K562 (cell line): ENCODE measurements around the gene AQP1. TPM values are rescaled to one million over a fixed set of nuclear protein-coding genes. Genes with fewer than 3 reads are reported as not detected.

Experiments
- ATF6 ChIP-seq: sonication (generic); formaldehyde crosslinking; IDR thresholded peaks from 2 replicates; pipeline ENCODE4 v1.4.0; 2020; ENCODE audit warnings: mild to moderate bottlenecking, missing genetic modification reagents
- BCOR ChIP-seq: fragments of 450-650 bp; IDR thresholded peaks from 2 replicates; pipeline ENCODE4 v1.6.1; 2016
- EHMT2 ChIP-seq: fragments of 450-650 bp; IDR thresholded peaks from 2 replicates; pipeline ENCODE4 v1.6.1; 2018; ENCODE audit warnings: antibody characterized with exemption
- GATA2 ChIP-seq: sonication (generic); formaldehyde crosslinking; IDR thresholded peaks from 2 replicates; pipeline ENCODE4 v1.4.0; 2020; ENCODE audit warnings: mild to moderate bottlenecking, missing genetic modification reagents
- KLF16 ChIP-seq: IDR thresholded peaks from 2 replicates; pipeline ENCODE4 v1.6.1; 2016; ENCODE audit warnings: antibody characterized with exemption
- MITF ChIP-seq: IDR thresholded peaks from 2 replicates; pipeline ENCODE4 v1.6.1; 2014; ENCODE audit warnings: antibody characterized with exemption
- PTTG1 ChIP-seq: fragments of 450-650 bp; IDR thresholded peaks from 2 replicates; pipeline ENCODE4 v1.6.1; 2016; ENCODE audit warnings: low read depth, mild to moderate bottlenecking, missing genetic modification characterization, missing compliant biosample characterization
- ZHX1 ChIP-seq: fragments of 150-350 bp; conservative IDR thresholded peaks from 2 replicates; pipeline ENCODE4 v1.6.1; 2014; ENCODE audit warnings: low read length
- ZNF277 ChIP-seq: fragments of 250-450 bp; sonication (Bioruptor Pico); IDR thresholded peaks from 2 replicates; pipeline ENCODE4 v1.8.0; 2022; ENCODE audit warnings: inconsistent platforms, mild to moderate bottlenecking, moderate library complexity, borderline replicate concordance
- ZNF717 ChIP-seq: fragments of 250-450 bp; sonication (Bioruptor Pico); IDR thresholded peaks from 2 replicates; pipeline ENCODE4 v1.5.0; 2021
- polyA plus RNA-seq, 8 experiments: library from polyadenylated mRNA; depleted of rRNA in 4 of 8; stranded (reverse) in 5 of 8; unstranded in 3 of 8; fragments of >200 nt; fragmentation: Nextera tagmentation in 2 of 8; fragmentation: Illumina TruSeq in 1 of 8; extraction: Ambion mirVana in 2 of 8; extraction: Trizol in 1 of 8; gene quantifications; 2 replicates each; pipeline versions ENCODE4 v1.2.1 to v1.2.3, GENCODE V29; 2011 to 2014; ENCODE audit warnings: inconsistent platforms in 1 of 8, missing spikeins in 1 of 8
- total RNA-seq, 7 experiments: library from RNA; depleted of rRNA in 6 of 7; stranded (reverse); fragments of >200 nt in 6 of 7; fragmentation: Illumina TruSeq in 2 of 7; extraction: Trizol in 2 of 7; gene quantifications; 2 replicates each; pipeline versions ENCODE4 v1.2.1 to v1.2.3, GENCODE V29; 2011 to 2021; ENCODE audit warnings: low replicate concordance in 1 of 7

AQP1 gene
- total and polyA plus RNA-seq, 9 of the 15 experiments (the other 6 are each of a cell fraction or from before 2014, with no cell fraction given) = 0.18 to 12.6 (median 4.1) TPM

GRCh38 chr7:30912731-30912985, 1.0 kb downstream of the AQP1 start (continued):
- TF ChIP-seq MITF (no peak), ATF6 (CRISPR knock-in tag) (no peak), ZNF277 (CRISPR knock-in tag) (no peak), PTTG1 (tag) (no peak), ZNF717 (CRISPR knock-in tag) (no peak), GATA2 (CRISPR knock-in tag) (peak; percentile 72), EHMT2 (no peak), ZHX1 (no peak), KLF16 (no peak), BCOR (no peak)
